ENCODE results near the gene HOXA6.

- TF ChIP-seq SIN3A (IDR thresholded peaks at IDR 0.05; ENCODE audit: borderline replicate concordance, insufficient read depth, low read depth, low read length) = no peak
- TF ChIP-seq, protein P1, sequence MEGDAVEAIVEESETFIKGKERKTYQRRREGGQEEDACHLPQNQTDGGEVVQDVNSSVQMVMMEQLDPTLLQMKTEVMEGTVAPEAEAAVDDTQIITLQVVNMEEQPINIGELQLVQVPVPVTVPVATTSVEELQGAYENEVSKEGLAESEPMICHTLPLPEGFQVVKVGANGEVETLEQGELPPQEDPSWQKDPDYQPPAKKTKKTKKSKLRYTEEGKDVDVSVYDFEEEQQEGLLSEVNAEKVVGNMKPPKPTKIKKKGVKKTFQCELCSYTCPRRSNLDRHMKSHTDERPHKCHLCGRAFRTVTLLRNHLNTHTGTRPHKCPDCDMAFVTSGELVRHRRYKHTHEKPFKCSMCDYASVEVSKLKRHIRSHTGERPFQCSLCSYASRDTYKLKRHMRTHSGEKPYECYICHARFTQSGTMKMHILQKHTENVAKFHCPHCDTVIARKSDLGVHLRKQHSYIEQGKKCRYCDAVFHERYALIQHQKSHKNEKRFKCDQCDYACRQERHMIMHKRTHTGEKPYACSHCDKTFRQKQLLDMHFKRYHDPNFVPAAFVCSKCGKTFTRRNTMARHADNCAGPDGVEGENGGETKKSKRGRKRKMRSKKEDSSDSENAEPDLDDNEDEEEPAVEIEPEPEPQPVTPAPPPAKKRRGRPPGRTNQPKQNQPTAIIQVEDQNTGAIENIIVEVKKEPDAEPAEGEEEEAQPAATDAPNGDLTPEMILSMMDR (IDR thresholded peaks at IDR 0.05) = no peak
These were observed 17.8 kb upstream of the HOXA6 start, which contains the start of gene HOXA9 for GRCh38 chr7:27165089-27165995.

All from Panc1 (cell line).